ENCODE data around the gene PKN2. TPM values are rescaled to one million over a fixed set of nuclear protein-coding genes. Genes with fewer than 3 reads are reported as not detected.
A peak's percentile ranks its signal among the peaks of the same experiment; 100 is the strongest.

The PKN2 gene
- total and polyA plus RNA-seq, 8 donors, result 41.7 to 127 (median 115) TPM

GRCh38 chr1:88650676-88651418 lies 33.2 kb upstream of the PKN2 start:
- H3K27ac ChIP-seq, result no peak overlapping the region
- no peaks in the 10 kb centered on the region for H3K27me3 ChIP-seq
- DNase-seq (no peak), ATAC-seq (no peak)
- H3K4me3 ChIP-seq, result no peak overlapping the region
- no peaks in the 10 kb centered on the region for H3K36me3 ChIP-seq
- no peak for TF ChIP-seq CTCF (IDR thresholded peaks at IDR 0.05)
- intact Hi-C loops (cut with DNase I), result no loop called here
- H3K9me3 ChIP-seq, result no peaks in the 10 kb centered on the region
- H3K4me1 ChIP-seq, result no peaks in the 10 kb centered on the region

- DNase-seq, result no peak
- Histone ChIP-seq H3K36me3 (no peaks in the 10 kb centered on the region), H3K4me1 (no peaks in the 10 kb centered on the region), H3K4me3 (no peak overlapping the region), H3K27ac (no peak overlapping the region), H3K27me3 (no peaks in the 10 kb centered on the region), H3K9me3 (no peaks in the 10 kb centered on the region)
- TF ChIP-seq CTCF (IDR thresholded peaks at IDR 0.05), result no peak
- ATAC-seq, result no peak
- intact Hi-C loops (cut with DNase I), result loop anchor here in 1 of 2 donors (5.0 kb wide), 1 partner anchor 222 kb away; no protein-coding TSS in a partner anchor
These were observed 28.9 kb upstream of the PKN2 start for GRCh38 chr1:88655140-88655539.

- ATAC-seq, result peak; percentile 27
- Histone ChIP-seq H3K4me1 (no peaks in the 10 kb centered on the region), H3K9me3 (no peaks in the 10 kb centered on the region), H3K27me3 (no peaks in the 10 kb centered on the region), H3K27ac (no peak overlapping the region), H3K36me3 (no peaks in the 10 kb centered on the region), H3K4me3 (no peak overlapping the region)
- peak in 1 of 4 donors; percentile 28 for DNase-seq
- TF ChIP-seq CTCF (IDR thresholded peaks at IDR 0.05), result peak; percentile 56 to 77
- intact Hi-C loops (cut with DNase I), result loop anchor here in 1 of 2 donors (5.0 kb wide), 1 partner anchor 222 kb away; no protein-coding TSS in a partner anchor
These were observed 28.3 kb upstream of the PKN2 start for GRCh38 chr1:88655685-88656299.

GRCh38 chr1:88658419-88658818 lies 25.7 kb upstream of the PKN2 start:
- ATAC-seq (no peak), DNase-seq (no peak)
- no peaks in the 10 kb centered on the region for H3K36me3 ChIP-seq
- H3K27ac ChIP-seq, result no peak overlapping the region
- H3K4me3 ChIP-seq, result no peak overlapping the region
- H3K27me3 ChIP-seq, result no peaks in the 10 kb centered on the region
- intact Hi-C loops (cut with DNase I), result loop anchor here in 1 of 2 donors (5.0 kb wide), 1 partner anchor 219 kb away; no protein-coding TSS in a partner anchor
- TF ChIP-seq CTCF (IDR thresholded peaks at IDR 0.05), result no peak
- peaks cover 0 to 3% of the 10 kb centered on the region in 2 donors for H3K4me1 ChIP-seq
- no peaks in the 10 kb centered on the region for H3K9me3 ChIP-seq

DNA sequence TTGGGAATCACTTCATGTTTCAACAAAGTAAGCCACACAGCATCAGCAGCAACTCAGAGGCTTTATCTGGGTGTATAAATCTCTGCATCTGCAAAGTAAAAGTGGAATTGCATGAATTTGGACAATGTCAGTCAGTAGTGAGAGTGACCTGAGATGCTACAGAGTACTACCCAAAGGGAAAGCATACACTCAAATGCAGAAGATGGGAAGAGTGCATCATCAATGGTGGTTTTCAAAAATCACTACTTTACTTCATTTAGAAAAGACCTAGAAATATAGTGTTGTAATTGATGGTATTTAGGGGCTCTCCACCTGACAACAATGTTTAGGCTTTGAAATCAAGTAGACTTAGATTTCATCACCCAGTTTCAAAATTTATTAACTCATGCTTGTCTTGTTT lies 24.5 kb upstream of the PKN2 start:
- intact Hi-C loops (cut with DNase I), result loop anchor here in 1 of 2 donors (5.0 kb wide), 1 partner anchor 218 kb away; no protein-coding TSS in a partner anchor

More for the DNA sequence above, 24.5 kb upstream of the PKN2 start:
- no peaks in the 10 kb centered on the region for H3K9me3 ChIP-seq
- peaks cover 0 to 3% of the 10 kb centered on the region in 2 donors for H3K4me1 ChIP-seq
- no peaks in the 10 kb centered on the region for H3K27me3 ChIP-seq
- no peaks in the 10 kb centered on the region for H3K36me3 ChIP-seq
- no peak overlapping the region for H3K4me3 ChIP-seq
- no peak for ATAC-seq
- no peak overlapping the region for H3K27ac ChIP-seq
- no peak for DNase-seq
- TF ChIP-seq CTCF (IDR thresholded peaks at IDR 0.05), result no peak
